ENCODE results near the gene TAOK1. TPM values are rescaled to one million over a fixed set of nuclear protein-coding genes. Genes with fewer than 3 reads are reported as not detected.

TAOK1 gene
- total and polyA plus RNA-seq, 9 of the 15 experiments (the other 6 are each of a cell fraction or from before 2014, with no cell fraction given), result 3.2 to 33.1 (median 16.5) TPM

DNA sequence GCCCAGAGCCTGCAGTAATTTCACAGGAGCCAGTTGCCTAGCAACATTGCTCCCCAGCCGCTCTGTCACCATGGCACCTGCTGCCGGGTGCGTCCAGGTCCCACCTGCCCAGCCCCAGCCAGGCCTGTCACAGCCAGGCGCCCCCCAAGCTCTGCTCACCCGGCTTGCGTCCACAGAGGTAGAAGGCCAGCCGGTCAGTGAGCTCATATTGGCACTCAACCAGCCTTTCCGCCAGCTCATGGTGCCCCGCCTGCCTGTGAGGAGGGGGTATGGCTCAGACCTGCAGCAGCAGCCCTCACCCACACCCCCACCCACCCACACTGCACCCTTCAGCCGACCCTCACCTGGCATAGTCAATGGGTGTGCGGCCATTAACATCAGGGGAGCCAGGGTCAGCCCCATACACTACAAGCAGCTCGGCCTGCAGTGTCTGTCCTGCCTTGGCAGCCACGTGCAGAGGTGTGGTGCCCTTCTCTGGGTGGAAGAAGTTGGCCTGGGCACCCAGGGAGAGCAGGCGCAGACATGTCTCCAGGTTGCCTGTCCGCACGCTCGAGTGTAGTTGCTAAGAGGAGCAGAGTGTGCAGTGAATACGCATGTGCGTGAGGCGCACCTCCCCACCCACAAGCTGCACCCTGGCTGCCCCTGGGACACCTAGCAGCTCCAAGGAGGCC, 191.6 kb downstream of the TAOK1 start (continued):
- TF ChIP-seq ZNF518B (CRISPR knock-in tag; IDR thresholded peaks at IDR 0.05) (no peak), MCM5 (IDR thresholded peaks at IDR 0.05; ENCODE audit: low read depth) (no peak)

DNA sequence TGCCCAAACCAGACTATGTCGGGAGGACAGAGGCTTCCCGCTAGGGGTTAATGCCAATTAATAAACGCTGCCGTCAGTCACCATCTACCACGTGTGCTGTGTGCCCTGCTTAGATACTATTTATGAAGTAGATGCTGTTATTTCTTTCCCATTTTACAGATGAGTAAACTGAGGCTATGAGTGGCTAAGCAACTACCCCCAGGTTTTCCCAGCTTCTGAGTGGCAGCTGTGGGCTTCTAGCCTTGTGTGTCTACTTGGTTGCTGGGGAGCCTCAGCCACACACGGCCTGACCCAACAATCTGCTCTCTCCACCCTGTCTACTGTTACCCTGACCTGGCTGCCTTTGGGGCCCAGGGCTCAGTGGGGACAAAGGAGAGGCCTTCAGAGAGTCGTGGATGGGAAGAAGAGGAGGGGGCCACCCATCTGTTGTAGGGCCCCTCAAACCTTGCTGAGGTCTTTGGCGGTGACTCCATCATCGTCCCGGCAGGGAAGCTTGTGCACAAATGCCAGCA, 192.1 kb downstream of the TAOK1 start:
- Histone ChIP-seq H3K9ac (ENCODE audit: insufficient read depth in 1 of 2, low read depth in 2 of 2, low read length in 2 of 2) (no peak overlapping the region), H3K4me1 (replicated peaks in 1 of 2; ENCODE audit: control insufficient read depth in 2 of 2, insufficient read depth in 2 of 2, low read length in 2 of 2) (peaks cover 6 to 45% of the 10 kb centered on the region in 2 experiments; a peak in 4 of 5 replicates), H3K9me1 (ENCODE audit: control insufficient read depth, insufficient read depth, low read length) (peaks cover 2% of the 10 kb centered on the region), H2AFZ (ENCODE audit: low read depth, low read length) (no peak overlapping the region), H3K4me3 (no peak overlapping the region), H3K36me3 (ENCODE audit: control insufficient read depth, insufficient read depth, low read length) (peaks cover 34% of the 10 kb centered on the region; the same call in 1 of the 3 replicates), H4K20me1 (replicated peaks; ENCODE audit: control insufficient read depth, insufficient read depth, low read length) (no peaks in the 10 kb centered on the region; the same call in 1 of the 2 replicates), H3K4me2 (ENCODE audit: insufficient read depth, low read length) (no peak overlapping the region), H3K27me3 (ENCODE audit: control insufficient read depth in 2 of 2, insufficient read depth in 2 of 2, low read length in 2 of 2) (no peaks in the 10 kb centered on the region), H3K79me2 (ENCODE audit: control insufficient read depth, insufficient read depth, low read length) (peaks cover 9% of the 10 kb centered on the region; the same call in 2 of the 3 replicates), H3K9me3 (replicated peaks; ENCODE audit: control insufficient read depth, insufficient read depth, low read depth, low read length) (no peaks in the 10 kb centered on the region), H3K27ac (ENCODE audit: extremely low read depth, low read depth, low read length) (no peak overlapping the region)
- WGBS (ENCODE audit: insufficient coverage, low coverage, missing lambda C conversion rate), result 71% methylated on average over 8 of the region's 10 CpGs
- ChIA-PET POLR2A (interaction anchor here (0.6 to 1.0 kb wide), 3 partner anchors 10 to 549 kb away, joined by 3 to 4 read pairs (median 3); no protein-coding TSS in a partner anchor), CTCF (ENCODE audit: low intra/inter-chr PET ratio) (no interaction called here)
- BruUV-seq (replicated peaks), result no TSS peak
- intact Hi-C loops (cut with micrococcal nuclease), result no loop called here
- ATAC-seq (no peak), FAIRE-seq (no peak), DNase-seq (ENCODE audit: extremely low read depth in 1 of 4, low spot score in 3 of 4) (no peak)
- in situ Hi-C loops (cut with MboI), result no loop called here
- no peak for TF ChIP-seq NR2C1 (IDR thresholded peaks at IDR 0.05)
- TF ChIP-seq NR2C1 (tag; IDR thresholded peaks at IDR 0.05), result no peak
- TF ChIP-seq ZNF384 (IDR thresholded peaks at IDR 0.05; ENCODE audit: low read depth, low read length), result no peak
- no peak for TF ChIP-seq NR2C2 (CRISPR knock-in tag; IDR thresholded peaks at IDR 0.05)
- TF ChIP-seq NR2C2 (tag; IDR thresholded peaks at IDR 0.05), result no peak
- peak in 1 of 2 experiments; percentile 59; a peak in 2 of 4 replicates for TF ChIP-seq RCOR1 (IDR thresholded peaks at IDR 0.05; ENCODE audit: borderline replicate concordance in 1 of 2, low read depth in 2 of 2, low read length in 2 of 2)

All from K562 (cell line).